Right renal pelvis (tissue), 4 donors: ENCODE data around the gene C14orf132. TPM values are rescaled to one million over a fixed set of nuclear protein-coding genes. Genes with fewer than 3 reads are reported as not detected.
A peak's percentile ranks its signal among the peaks of the same experiment; 100 is the strongest.

Source experiments
- DNase-seq, 4 donors: peaks; one replicate each; pipeline ENCODE4 v3.0.0-alpha.2; 2013; ENCODE audit warnings: low read depth in 4 of 4, low spot score in 3 of 4, missing footprints in 1 of 4
- polyA plus RNA-seq, 4 donors: library from polyadenylated mRNA; unstranded; fragments of 120-200 nt; gene quantifications; one replicate each; pipeline ENCODE4 v1.2.1, GENCODE V29; 2013; ENCODE audit not compliant: insufficient read length in 4 of 4

Gene C14orf132
- polyA plus RNA-seq, 4 donors, result 32.0 to 39.2 (median 34.6) TPM

DNA sequence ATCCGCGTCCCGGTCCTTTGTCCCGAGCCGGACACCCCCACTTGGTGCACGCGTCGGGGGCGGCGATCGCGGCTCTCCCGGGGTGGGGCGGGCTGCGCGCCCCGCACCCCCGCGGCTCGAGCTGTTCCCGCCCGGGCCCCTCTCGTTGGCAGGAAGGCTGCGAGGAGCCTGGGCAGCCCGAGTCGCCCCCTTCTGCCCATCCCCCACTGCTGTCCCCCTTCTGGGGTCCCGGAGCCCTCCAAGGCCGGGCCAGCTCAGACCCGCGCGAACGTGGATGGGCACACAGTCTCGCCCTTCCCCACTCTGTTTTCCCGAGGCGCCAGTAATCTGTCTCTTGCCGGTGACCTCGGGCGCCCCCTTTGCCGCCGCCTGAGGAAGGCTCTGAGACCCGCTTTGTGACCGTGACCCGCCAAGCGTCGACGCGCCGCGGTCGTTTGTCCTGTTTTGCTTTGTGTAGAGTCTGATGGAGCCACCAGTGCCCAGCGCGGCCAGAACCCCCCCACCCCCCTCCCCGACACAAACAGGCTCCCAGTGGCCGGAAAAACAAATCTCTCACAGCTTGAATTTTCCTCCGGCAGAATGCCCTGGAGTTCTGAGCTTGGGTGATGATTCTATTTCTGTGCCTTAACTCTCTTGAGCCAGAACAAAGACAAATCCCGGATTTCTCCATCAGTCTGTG, 610 bp downstream of the C14orf132 start:
- peak in 1 of 4 donors; percentile 38 for DNase-seq

DNA sequence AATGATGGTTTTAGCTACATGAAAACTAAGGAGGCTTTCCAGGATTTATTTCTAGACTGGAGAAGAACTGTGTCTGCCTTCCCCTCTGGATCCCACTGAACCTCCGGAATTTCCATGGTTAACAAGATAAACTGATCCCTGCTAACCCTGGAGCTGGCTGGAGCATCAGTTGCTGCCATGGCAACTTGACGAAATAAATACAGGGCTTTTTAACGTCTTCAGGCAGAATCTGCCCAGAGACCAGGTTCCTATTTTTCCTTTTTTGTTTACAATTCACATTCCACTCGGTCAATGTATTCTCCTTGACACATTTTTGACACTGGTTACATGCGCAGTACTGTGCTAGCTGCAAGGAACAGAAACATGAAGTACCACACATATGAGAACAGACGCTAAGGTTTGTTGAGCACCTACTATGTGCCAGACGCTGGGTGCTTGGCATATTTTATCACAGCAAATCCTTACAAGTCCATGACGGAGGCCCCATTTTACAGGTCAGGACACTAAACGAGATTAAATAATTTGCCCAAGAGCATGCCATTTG, 1.7 kb downstream of the C14orf132 start:
- no peak for DNase-seq

DNA sequence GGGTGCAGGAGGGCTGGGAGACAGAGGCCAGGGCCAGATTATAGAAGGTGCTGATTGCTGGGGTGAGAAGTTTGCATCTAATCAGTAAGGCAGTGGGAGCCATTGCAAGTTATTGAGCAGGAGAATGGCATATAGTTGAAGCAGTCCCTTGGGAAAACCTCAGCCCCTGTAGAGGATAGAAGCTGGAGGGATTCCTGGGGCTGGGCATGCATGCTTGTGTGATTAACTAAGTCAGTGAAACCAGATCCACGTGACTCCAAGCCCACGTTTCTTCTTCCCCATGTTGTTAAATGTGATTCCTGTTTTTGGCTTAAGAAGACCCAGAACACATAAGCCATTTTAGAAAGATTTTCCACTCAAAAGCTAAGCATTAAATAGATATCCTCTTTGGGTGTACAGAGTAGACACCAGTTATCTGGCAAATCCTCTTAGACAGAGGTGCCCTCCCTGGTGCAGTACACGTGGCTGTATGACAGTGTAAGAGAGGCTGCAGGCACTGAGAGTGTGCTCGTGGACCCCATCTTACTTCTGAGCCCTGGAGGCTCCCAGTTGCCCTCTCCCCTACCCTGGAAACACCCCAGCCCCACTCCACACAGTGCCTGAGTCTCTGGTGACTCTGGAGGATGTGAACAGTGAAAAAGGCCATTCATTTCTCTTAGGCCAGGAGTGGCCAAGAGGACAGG, 3.2 kb downstream of the C14orf132 start:
- no peak for DNase-seq

DNA sequence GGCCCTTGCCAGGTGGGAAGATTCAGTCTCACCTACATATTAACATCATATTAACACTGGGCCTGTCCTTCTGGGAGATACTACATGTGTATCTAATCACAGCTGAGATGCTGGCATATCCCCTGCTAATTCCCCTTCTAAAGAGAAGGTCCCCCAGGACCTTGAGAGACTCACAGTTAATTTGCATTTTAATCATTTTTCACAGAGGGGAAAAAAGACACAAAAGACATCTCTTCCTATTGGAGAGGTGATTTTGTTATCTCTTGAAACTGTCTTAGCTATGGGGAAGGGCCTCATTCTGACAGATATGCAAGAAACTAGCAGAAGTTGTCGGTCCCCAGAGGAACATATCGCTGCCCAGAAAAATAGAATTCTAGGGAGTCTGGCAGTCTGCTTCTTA, 7.5 kb downstream of the C14orf132 start:
- no peak for DNase-seq

DNA sequence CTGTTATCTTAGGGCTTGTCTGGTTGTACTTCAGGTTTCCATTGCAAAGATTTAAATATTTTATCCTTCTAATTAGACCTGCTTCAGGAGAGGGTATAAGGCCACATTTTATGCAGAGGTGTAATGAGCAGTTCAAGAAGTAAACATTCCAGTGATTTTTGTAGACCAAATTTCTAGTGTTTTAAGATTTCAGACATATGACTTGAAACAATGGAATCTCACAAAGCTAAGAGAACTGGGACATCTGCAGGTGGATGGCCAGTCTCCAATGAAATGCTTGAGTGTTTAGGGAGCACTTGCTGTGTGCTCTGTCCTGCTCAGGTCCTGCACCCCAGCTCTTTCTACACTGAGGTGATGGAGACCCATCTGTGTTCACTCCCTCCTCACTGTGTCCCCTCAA, 7.9 kb downstream of the C14orf132 start:
- no peak for DNase-seq

DNA sequence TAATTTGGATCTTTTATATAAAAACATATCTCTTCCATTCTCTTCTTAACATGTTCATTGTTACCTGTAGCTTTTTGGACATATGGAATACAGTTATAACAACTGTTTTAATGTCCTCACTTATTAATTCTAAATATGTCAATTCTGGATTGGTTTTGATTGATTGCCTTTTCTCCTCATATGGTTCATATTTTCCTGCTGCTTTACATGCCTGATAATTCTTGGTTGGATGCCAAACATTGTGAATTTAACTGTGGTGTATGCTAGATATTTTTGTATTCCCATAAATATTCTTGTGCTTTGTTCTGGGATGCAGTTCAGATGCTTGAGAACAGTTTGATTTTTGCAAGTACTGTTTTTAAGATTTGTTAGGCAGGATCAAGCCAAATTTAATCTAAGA, 10.8 kb downstream of the C14orf132 start:
- no peak for DNase-seq

DNA sequence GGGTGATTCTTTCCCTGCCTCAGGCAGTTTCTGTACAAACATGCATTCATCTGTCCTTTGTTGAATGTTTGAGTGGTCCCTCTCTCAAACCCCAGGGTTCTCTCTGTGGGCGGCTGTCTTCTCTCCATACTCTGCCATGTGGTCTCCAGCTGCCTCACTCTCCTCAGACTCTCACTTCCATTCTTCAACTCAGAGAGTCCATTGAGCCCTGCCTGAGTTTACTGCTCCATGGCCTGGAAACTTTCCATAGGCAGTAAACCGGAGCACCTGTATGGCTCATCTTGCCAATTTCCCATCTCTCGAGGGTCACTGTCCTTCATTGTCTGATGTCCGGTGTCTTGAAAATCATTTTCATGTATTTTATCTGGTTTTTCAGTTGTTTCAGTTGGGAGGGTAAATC, 11.3 kb downstream of the C14orf132 start:
- no peak for DNase-seq

DNA sequence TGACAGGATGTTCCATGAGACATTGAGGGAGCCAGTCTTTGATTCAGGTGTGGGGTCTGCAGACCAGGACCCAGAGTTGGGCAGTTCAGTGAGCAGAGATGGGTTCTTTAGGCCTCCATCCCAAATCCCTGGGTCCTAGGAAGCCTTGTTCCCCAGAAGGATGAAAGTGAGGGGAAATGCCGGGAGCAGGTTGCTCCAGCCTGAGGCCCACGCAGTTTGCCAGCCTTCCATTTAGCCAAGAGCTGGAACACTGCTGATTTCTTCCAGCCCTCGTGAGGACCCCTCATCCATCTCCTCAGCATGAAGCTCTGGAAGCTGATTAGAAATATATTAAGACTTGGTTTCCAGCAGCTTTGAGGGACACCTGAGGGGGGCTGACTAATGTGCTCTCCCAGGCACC, 12.1 kb downstream of the C14orf132 start:
- no peak for DNase-seq

DNA sequence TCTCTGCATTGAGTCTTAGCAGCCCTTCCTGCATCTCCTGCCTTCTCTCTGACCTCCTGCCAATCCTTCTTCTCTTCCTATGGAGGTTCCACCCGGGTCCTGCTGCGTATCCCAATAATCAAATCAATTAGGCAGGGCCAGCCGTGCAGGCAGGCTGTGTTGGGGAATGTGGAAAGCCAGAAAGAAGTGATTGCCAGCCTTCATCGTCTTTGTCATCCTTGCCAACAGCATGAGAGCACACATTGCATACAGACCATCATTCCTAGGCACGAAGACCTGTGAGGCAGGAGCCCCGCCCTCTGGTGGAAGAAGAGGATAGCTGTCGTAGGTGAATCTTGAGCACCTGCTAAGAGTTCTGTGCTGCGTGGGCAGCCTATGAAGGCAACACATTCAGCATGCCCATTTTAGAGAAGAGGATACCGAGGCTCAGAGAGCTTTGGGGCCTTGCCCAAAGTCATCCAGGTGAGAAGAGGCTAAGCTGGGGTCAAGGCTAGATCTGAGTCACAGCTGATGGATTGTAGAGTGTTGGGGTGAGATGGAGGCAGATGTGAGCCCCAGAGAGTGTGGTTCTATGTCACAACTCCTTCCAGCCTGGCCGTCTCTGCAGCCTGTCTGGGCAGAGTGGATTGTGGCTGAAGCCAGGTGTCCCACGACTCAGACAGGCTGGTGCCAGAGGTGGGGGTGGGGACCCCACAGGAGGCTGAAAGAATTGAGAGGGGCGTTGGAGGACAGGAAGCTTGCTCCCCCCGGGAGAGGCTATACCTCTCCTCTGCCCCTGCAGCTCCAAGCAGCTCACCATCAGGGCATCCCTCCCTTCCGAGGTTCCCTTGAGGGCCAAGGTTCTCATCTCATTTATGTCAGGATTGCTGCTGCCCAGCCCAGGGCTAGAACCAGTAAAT, 12.7 kb downstream of the C14orf132 start:
- no peak for DNase-seq

DNA sequence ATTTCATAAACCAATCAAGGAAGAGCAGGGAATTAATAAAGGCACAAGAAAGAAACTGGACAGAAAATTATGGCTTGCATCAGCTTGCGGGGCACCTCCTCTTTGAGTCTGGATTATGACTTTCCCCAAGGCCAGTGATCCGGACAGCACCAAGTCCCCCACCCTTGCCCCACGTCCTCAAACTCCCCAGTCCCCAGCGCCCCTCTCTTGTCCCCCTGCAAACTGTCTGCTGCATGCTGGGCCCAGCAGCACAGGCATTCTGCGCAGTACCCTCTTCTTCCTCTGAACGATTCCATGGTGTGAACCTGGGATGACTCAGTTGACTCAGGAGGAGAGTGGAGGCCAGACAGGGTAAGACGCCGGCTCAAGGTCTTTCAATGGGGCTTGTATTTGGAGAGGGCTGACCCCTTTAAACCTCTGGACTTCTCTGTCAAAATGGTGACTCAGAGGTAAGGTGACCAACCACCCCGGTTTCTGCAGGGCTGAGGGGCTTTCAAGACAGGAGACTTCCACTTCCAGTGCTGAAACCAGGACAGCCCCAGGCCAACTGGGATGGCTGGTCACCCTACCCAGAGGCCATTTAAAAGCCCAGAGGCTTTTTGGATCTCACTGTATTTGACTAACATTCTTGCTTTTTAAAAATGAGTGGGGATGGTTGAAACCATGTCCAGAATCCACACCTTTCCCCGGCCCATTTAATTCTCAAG, 13.5 kb downstream of the C14orf132 start:
- DNase-seq, result no peak

DNA sequence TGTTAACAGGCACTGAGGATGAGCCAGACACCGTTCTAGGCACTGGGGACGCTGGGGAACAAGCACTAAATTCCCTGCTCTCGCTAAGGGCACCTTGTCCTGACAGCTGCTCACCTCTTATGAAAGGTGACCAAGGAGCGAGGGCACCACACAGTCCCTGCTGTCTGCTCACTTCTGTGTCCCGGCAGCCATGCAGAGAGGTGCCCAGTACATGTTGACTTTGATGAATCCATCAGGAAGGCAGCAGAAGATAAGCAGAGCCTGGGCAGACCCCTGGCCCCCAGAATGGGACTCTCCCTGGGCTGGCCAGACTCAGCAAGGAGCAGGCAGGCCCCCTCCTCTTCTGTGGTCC, 14.1 kb downstream of the C14orf132 start:
- DNase-seq, result no peak

DNA sequence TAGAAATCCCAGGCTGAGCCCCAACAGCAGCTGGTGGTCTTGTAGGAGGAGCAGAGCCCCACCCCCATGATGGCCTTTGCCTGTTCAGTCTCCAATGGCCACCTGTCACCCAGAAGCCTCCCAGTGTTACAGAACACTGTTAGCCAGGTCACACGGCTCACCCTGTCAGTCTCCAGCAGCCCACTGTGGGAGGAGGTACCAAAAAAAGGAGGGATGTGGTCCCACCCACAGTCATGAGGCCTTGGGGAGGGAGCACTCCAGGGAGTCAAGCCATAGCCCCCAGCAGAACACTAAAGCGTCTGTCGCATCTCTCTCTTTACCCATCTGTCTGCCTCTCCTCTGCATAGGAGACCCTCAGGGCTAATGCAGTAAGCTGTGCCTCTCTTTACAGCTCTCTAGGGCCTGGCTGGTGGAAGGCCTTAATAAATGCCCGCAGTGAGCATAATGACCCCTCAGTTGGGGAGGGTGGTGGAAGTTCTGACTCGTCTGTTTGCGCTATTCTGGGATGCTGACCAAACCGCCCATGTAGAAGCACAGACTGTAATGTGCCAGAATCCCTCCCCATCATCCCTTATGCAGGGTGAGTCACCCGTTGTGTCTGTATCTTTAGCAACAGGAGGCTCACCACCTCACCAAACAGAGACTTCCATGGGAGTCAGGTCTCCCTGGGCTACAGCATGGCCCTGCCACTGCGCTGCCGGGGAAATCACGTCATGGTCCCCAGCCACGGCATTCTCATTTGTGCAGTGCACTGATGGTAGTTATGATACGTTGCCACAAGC, 14.6 kb downstream of the C14orf132 start:
- DNase-seq, result no peak

DNA sequence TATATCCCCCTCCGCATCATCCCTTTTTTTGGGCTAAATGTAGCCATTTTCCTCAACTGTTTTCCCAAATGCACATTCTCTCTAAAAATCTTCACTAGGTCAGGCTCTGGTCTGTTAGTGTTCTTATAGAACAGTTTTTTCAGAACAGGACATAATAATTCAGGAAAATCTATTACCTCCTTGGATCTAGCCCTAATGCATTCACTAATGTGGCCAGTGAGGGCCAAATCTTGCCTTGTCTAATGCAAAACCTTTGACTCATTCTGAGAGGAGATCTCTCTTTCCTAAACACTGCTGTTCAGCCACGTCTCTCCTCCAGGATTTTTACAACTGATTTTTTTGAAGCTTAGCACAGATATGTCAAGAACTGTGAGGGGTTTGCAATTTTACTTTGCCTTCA, 15.5 kb downstream of the C14orf132 start:
- no peak for DNase-seq

DNA sequence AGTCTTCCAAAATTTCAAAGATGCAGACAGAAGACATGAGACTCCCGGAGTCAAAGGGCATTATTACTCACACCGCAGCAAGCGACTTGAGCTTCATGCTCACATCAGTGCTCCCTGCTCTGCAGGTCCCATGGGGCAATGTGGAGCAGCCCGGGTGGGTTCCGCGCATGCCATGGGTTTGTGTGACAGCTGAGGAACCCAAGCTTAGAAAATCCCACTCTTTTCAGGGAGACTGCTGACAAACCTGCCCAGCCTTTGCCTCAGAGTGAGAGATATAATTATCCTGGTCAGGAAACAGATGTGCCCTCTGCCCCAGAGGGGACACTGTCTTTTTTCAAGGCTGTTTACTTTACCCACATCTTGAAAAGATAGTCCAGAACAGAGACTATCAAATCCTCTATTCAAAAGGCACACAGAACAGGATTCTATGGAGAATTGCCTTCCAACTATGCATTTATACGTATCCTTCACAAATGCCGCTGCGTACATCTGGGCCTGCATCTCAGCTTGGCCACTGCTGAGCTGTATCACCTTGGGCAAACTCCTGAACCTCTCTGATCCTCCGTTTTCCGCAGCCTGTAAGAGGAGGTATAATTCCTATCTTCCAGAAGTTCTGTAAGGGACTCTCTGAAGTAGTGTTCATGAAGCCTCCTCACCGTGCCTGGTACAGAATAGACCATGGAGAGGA, 16.0 kb downstream of the C14orf132 start:
- no peak for DNase-seq

DNA sequence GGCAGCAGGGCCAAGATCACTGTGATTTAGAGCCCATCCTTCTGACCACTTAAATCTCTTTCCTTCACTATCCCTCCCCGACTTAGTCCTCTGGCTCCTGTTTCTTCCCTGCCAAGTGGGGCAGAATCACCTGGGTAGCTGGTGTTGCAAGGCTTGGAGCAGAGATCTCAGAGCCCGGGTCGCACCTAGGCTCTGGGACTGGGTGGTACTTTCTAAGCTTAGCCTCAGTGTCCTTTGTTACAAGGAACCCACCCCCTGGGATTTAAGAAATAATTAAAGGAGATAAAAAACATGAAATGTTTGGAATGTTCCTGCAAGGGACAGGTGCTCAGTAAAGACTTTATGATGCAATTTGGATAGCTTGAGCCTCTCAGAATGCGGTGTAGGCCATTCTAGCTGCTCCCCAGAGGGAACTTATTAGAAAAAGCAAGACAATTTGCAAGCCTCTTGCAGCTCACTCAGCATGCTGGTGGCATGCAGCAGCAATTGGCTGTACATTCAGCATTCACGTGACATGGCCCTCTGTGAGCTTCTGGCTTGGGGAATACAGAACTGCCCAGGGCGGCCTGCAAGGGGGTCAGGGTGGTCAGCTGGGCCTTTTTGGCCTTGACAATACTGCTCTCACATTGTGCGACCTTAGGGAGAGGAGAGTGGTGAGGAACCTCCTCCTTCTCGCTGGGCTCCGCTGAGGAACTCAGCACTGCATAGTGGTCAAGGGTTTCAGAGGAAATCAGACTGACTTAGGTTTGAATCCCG, 16.8 kb downstream of the C14orf132 start:
- DNase-seq, result no peak

DNA sequence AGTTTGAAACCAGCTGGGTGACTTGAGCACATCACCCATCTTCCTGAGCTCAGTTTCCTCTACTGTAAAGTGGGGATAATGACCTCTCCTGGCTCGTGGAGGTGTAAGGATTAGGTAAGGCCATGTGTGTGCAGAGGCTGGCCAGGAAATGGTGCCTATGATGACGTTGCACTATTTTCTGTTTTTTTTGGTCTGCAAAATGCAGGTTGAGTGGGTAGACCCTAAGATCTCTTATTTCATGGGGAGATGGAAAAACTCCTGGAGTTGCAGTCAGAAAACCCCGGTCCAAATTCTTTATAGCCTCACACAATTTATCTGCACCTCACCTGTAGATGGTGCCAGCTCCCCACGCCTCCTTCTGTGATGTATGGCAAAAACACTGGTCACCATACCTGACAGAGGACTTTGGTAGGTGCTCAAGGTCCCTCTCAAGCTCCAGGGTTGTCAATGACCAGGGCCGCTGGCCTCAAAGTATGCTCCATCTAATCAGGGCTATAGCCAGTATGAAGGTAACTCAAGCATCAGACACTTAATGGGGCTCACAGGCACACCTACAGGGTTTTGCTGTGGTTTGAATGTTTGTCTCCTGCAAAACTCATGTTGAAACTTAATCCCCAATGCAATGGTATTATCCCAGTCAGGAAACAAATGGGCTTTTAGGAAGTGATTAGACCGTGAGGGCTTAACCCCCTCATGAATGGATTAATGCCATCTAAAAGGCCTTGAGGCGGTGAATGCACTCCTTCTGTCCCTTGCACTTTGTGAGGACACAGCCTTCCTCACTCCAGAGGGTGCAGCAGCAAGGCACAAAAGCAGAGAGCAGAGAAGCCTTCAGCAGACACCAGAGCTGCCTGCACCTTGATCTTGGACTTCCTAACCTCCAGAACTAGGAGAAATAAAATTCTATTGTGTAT, 17.6 kb downstream of the C14orf132 start:
- no peak for DNase-seq

DNA sequence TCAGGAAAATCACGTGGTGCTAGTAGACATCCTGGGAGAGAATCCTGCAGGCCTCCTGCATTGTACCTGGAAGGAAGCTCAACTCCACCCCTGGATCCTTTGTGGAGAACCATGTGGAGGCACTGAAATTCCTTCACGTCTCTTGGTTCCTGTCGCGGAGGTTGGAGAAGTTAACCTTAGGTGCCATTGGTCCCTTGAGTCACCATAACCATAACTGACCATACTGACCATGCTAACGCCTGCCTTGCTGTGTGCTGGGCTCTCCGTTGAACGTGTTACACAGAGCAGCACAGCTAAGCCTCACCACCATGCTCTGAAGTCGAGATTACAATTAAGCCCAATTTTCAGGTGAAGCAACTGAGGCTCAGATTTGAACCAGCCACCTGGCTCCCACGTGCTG, 18.6 kb downstream of the C14orf132 start:
- no peak for DNase-seq
